HG03457 (cell line): ENCODE results near the gene NEUROD2.

Source experiments
- ATAC-seq: cut with Tn5 transposase; IDR thresholded peaks from one replicate; pipeline ENCODE4 v1.9.1; 2021; ENCODE audit warnings: moderate number of reproducible peaks; ENCODE audit not compliant: unreplicated experiment

Gene NEUROD2

DNA sequence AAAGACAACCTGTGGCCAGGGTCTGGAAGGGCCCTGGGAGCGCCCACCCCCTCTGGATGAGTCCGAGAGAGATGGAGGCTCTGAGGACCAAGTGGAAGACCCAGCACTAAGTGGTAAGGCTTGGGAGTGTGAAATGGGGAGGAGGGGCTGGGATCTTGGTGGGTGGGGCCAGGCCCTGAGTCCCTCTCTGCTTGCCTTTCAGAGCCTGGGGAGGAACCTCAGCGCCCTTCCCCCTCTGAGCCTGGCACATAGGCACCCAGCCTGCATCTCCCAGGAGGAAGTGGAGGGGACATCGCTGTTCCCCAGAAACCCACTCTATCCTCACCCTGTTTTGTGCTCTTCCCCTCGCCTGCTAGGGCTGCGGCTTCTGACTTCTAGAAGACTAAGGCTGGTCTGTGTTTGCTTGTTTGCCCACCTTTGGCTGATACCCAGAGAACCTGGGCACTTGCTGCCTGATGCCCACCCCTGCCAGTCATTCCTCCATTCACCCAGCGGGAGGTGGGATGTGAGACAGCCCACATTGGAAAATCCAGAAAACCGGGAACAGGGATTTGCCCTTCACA, 28.0 kb upstream of the NEUROD2 start:
- no peak for ATAC-seq

DNA sequence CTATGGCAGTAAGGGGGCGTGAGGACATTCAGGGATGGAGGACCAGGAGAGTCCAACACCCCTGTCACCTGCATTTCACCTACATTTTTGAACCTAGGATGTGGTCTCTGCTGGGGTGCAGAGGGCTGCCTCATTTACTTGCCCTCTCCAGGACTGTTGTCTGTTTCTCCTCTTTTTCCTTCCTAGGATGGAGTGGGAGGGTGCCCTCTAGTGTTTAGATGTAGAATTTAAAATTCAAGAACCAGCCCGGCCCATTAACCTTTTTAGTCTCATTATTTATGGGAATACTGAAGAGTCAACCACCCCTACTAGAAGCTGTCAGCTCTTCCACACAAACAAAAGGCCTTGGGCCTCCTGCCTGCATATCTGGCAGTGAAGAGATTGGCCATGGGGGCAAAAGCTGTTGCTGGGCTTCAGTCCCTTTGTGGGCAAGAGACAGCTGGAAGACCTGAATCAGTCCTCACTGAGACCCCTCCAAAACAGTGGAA, 26.7 kb upstream of the NEUROD2 start:
- no peak for ATAC-seq

DNA sequence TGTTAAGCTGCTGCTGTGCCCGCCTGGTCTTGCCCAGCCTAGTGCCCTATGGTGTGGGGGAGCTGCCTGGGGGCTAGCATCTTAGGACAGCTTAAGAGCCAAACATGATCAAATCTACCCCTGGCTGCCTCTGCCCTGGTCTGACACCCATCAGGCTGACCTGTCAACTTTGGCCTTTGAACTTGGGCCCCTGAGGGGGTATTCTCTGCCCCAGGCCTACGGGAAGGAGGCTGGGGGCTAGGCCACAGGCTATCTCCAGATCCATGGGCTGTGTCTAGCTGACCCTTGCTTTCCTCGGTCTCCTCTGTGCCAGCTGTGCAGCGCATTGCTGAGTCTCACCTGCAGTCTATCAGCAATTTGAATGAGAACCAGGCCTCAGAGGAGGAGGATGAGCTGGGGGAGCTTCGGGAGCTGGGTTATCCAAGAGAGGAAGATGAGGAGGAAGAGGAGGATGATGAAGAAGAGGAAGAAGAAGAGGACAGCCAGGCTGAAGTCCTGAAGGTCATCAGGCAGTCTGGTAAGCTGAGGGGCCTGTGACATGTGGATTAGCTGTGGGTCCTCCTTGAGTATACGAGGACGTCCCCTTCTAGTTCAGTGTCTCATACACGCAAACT, 26.0 kb upstream of the NEUROD2 start:
- ATAC-seq, result no peak

DNA sequence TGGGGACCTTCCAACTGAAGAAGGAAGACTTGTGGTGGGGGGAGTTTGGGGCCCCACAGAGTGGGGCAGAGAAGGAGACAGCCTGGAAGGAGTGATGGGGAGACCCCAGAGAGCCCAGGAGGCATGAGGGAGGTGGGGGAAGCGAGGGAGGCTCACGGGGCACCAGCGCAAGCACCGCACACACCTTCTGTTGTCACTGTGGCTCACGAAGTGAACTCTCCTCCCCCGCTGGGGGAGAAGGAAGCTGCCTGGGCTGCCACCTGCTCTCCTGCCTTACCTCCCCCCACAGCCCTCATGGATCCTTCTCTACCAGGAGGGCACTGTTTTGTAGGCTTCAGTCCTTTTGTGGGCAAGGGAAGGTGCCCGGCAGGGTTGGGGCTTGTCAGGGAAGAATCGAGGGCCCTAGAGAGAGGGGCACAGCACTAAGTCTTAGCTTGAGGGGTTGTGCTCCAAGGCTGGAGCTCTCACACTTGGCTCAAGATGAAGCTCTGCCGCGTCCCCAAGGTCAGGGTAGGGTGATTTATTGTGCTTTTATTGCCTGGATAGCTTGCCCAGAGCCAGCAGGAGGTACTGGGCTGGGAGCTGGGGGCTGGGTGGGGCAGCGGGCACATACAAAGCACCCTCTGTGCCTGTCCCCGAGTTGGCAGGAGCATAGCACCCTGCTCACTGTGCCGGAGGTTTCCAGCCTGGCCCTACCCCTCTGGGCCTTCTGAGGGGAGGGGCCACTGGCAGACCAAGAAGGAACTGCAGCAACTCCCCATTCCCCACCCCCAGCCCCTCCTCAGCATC, 24.6 kb upstream of the NEUROD2 start:
- ATAC-seq, result no peak

DNA sequence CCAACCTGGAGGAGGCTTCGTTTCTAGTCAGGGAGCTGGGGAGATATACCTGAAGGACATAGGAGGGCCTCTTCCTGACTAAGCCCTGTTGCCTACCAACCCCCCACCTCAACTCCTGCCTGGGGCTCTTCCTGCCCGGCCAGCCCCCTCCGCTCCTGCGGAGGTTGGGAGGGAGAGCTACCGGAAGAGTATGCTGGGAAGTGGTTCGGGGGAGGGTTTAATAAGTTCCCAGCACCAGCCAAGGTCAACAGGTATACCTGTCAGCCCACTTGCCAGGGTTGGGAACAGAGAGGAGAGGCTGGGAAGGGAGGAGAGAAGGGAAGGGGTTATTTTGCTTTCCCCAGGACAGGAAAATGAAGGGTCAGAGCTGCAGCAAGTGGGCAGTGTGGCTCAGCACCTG, 23.7 kb upstream of the NEUROD2 start:
- no peak for ATAC-seq

DNA sequence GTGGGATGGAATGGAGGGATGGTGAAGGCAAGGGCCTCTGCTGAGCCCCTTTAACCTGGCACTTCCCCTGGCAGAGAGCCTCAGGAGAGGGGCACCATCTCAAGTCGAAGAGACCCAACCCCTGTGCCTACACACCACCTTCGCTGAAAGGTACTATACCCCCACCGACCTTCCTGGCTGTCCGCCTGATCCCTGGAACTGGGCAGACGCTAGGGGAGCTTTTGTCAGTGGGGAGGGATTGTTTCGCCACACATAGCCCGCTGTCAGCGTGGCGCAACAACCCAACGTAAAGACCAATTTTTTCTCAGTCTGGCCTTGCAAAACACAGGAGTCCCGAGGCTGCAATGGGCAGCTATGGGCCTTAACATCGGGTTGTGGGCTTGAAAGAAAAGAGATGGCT, 22.2 kb upstream of the NEUROD2 start:
- no peak for ATAC-seq

DNA sequence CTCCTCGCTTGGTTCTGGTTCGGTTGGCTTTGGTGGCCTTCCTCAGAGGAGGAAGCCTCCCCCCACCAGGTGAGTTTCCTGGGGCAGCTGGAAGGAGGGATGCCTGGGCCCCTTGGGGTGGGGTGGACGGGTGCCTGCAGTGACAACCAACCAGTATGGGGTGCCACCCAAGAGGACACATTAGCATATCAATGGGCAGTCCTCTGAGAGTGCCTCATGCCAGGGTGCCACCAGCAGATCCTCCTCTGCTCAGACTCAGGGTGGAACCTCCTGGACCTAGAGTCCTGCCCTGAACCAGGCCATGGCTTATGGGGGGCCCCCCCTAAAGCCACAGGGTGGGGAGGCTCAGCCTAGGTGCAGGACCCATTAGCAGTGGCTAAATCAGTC, 21.8 kb upstream of the NEUROD2 start:
- ATAC-seq, result no peak

DNA sequence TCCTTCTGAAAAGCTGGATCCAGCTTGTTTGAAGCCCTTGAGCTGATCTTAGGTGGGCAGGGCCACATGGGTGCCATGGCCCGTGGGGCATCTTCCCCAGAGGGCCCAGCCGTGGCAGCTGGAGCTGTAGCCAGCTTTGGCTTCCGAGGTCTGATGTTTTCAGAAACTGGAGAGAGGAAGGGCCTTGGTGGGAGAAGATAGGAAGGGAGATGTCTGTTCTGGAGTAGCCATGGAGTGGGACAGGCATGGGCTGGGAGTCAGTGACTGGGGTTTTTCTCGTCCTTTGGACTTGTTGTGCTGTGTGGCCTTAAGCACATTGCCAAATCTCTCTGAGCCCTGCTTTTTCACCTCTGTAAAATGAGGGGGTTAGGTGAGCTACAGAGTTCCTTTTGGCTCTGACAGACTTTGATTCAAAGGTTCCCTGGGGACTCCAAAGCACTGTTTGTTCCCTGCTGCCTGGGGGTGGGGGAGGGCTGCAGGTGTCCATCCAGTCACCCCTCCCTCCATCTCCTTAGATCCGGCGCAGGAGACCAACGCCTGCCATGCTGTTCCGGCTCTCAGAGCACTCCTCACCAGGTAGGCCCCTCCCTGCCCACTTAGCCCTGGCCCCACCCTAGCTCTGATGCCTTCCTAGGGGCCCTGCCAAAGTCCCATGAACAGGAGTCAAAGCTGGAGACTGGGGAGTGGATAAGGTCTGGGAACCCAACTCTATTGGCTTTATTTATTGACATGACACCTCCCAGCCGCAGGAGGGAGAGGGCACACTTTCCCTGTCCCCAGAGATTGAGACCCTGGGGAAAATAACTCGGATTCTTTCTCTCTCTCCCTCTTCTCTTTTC, 21.2 kb upstream of the NEUROD2 start:
- ATAC-seq, result no peak

DNA sequence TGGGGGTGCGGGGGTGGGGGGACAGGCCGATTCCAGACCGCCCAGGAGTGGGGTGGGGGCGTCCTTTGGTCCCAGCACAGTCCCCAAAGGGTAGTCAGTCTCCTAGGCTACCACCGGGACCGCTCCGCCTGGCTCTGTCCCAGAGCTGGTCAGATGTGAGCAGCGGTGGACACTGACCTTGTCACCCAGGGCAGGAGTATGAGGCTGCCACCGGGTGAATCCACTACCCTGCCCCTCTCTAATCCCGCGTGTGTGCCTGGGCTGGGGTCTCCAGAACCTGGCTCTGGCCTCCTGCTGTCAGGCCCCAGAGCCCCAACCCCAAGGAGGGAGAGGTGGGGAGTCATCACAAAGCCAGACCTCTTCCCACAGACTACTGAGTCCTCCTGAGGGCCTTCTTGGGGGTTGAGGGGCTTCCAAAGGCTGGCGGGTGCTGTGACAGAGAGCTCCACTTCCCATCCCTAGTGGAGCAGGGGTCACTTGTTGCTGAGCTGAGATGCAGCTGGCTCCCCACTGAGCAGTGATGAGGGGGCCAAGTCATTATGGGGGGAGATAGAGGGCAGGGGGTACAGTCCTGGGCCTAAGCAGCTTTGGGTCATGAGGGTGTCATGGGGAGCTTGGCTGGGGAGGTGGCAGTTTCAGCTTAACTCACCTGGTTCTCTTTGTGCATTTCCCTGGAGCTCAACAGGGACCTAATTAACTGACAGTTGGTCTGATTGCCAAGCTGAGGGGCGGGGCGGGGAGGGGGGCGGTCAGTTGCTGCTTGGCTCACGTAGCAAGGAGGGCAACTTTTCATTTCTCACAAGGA, 20.2 kb upstream of the NEUROD2 start:
- no peak for ATAC-seq

DNA sequence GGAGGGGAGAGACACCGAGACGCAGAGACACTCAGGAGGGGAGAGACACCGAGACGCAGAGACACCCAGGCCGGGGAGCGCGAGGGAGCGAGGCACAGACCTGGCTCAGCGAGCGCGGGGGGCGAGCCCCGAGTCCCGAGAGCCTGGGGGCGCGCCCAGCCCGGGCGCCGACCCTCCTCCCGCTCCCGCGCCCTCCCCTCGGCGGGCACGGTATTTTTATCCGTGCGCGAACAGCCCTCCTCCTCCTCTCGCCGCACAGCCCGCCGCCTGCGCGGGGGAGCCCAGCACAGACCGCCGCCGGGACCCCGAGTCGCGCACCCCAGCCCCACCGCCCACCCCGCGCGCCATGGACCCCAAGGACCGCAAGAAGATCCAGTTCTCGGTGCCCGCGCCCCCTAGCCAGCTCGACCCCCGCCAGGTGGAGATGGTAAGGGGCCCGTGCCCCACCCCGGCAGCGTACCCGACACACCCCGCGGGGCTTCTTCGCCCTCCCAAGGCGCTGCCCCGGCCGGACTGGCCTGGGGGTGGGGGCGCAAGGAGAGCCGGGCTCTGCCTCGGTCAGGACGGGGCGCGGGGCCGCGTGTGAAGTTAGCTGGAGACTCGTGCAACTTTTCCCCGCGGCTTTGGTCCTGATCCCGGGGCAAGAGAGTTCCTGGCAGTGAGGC, 19.5 kb upstream of the NEUROD2 start:
- ATAC-seq, result no peak

DNA sequence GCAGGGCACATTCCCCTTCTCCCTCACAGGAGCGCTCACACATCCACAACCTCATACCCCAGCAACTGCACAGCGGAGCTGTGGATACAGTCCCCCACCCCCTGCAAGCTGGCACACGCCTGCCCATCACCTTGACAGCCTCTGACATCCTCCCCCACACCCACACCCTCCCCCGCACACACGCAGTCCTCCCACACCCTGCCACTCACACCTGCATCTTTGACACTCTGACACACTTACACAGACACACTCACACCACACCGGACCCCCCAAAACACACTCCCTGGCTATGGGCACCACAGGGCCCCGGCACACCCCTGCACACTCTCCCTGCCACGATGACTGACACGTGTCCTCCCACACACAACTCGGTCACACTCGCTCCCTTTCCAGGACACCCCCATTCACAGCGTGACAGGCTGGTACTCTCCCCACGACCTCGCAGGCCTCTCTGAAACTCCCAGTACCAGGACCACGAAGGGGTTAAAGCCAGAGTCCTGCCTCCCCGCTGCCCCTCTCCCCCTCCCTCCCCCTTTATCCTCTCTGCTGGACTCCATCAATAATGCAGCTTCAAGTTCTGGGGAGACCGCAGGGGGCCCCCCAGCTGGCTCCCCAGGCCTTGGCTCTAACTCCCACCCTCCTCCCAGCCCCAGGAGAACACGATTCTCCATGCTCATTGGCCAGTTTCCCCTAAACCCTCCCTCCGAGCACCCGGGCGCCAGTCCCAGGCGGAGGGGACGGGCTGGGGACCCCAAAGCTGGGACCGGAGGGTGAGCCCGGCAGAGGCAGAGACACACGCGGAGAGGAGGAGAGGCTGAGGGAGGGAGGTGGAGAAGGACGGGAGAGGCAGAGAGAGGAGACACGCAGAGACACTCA, 18.7 kb upstream of the NEUROD2 start, which contains the start of gene PPP1R1B:
PPP1R1B (plus strand) TSS at position 782 of the 876 bp plus-strand sequence. CDS start 441 bp downstream, outside the sequence.
- no peak for ATAC-seq

DNA sequence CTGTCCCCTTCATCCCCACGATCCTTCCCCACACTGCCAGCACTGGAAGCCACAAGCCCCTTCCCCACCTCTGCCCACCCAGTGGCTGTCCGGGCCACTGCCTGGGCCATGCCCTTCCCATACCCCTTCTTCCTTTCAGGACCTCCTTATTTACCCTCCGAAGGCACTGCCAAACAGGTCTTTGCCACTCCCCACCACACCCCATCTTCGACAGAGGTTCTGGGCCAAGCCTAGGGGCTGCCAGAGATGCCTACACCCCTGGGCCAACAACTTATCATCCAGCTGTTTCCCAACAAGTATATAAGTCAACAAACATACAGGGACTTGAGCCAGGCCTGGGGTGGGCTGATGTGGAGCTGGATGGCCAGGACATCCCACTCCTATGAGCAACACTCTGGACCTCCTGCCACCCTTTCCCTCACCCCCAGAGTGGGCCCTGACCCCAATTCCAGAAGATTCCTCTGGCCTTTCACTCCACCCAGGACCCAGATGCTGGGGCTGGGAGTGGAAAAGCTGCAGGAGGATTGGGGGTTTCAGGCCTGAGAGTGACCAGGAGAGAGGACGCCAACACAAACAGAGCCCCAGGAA, 17.6 kb upstream of the NEUROD2 start:
- no peak for ATAC-seq

DNA sequence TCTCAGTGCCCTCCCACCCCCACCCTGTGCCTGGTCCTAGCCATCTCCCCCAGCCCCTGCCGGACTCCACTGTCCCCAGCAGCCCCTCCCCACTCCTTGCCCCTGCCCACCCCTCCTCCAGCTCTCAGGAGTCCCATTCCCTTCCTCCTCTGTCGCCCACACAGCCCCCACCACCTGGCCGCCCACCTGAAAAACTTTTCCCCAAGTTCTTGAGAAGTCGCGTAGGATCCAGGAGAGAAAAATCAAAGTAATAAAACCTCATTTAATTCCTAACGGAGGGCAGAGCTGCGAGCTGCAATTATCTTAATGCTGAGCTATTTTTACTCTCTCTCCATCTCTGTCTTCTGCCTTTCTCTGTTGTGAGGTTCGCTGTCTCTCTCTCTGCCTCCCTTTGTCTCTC, 16.6 kb upstream of the NEUROD2 start:
- no peak for ATAC-seq

DNA sequence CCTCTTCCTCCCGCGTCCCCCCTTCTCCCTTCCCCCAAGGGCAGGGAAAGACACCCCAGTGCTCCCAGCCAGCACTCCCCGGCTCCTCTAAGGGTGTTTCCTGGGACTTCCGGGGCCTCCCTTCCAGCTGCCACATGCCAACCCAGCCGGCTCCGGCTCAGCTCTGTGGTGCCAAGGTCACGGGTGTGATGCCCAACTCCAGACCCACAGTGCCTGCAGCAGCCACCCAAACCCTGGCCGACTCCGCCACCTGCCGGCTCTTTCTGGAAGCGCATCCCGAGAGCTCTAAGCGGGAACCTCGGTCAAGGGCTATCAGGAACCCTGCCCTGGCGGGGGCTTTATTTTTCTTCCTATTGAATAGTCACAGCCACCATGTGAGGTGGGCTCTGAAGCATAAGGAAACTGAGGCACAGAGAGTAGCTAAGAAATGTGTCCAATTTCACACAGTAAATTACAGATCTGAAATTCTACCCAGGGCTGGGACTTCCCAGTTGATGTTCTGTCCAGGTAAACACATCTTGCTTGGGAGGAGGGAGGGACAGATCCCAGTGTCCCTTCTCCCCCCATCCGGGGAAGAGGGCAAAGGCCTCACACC, 15.7 kb upstream of the NEUROD2 start:
- ATAC-seq, result no peak

DNA sequence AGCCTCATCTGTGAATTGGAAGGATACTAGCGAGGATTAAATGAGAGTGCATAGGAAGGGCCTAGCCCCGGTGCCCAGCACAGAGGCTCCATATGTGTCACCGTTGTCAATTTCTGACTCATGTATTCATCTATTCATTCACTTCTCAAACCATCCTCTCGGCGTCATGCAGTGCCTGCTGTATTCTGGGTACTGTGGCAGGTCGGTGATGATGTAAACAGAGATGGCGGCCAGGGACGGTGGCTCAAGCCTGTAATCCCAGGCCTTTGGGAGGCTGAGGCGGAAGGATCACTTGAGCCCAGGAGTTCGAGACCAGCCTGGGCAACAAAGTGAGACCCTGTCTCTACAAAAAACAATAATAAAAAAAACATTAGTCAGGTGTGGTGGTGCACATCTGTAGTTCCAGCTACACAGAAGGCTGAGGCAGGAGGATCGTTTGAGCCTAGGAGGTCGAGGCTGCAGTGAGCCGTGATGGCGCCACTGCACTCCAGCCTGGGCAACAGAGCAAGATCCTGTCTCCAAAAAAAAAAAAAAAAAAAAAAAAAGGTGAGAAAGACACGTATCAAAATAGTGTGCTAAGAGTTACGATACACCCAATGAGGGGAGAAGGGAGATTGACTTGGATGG, 14.8 kb upstream of the NEUROD2 start:
- ATAC-seq, result no peak

DNA sequence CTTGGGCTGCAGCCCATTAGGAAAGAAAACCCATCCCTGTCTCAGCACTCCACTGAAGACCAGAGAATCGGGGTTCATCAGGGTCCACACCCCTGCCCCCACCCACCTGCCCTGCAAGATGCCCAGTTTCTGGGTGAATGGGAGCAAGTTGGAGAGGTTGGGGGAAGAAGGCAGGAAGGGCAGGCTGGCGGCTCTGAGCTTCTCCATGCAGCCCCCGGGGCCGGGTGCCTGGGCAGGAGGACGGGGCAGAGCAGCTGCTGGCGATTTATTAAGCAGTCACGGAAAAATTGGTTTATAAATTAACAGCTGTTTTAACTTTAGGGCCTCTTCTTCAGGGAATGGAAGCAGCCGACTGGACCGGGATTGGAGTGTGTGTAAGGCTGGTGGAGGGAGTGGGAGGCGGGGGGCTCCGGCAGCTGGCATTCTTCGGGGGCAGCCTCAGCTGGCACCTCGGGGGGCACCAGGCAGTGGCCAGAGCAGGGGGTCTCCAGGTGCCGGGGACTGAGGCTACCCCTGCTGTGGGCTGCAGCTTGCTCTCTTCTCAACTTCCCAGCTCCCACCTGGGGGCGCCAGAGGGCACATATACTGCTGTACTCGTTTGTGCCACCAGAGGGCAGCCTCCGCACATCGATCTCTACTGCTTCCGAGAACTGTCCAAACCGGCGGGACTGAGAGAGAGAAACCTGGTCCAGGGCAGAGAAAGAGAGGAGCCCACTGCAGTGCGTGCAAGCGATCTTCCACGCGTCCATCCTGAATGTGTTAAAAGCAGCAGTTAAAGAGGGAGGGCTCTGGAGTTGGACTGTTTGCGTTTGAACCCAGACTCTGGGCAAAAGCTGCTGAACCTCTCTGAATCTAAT, 14.0 kb upstream of the NEUROD2 start:
- no peak for ATAC-seq

DNA sequence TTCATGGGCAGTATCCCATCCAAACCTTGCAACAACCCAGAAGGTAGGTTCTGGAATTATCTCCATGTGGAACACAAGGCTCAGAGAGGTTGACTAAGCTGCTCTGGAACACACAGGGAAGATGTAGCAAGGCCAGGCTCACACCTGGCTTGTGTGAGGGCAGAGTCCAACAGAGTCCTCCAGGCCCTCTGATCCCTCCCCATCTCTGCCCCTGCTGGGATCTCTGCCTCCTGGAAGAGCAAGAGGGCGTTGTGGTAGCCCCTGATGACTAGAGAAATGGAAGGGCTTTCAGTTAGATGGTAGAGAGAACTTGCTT, 12.0 kb upstream of the NEUROD2 start:
- ATAC-seq, result no peak
